ENCODE data around the gene AHRR. TPM values are rescaled to one million over a fixed set of nuclear protein-coding genes. Genes with fewer than 3 reads are reported as not detected.
"Not testable (repeated sequence)": the region's sequence is repeated elsewhere in the genome, so short reads cannot be mapped to it uniquely, and the experiment has no call there.

AHRR gene
- polyA plus RNA-seq, 3 donors, result 0.15 TPM; not detected in 1

DNA sequence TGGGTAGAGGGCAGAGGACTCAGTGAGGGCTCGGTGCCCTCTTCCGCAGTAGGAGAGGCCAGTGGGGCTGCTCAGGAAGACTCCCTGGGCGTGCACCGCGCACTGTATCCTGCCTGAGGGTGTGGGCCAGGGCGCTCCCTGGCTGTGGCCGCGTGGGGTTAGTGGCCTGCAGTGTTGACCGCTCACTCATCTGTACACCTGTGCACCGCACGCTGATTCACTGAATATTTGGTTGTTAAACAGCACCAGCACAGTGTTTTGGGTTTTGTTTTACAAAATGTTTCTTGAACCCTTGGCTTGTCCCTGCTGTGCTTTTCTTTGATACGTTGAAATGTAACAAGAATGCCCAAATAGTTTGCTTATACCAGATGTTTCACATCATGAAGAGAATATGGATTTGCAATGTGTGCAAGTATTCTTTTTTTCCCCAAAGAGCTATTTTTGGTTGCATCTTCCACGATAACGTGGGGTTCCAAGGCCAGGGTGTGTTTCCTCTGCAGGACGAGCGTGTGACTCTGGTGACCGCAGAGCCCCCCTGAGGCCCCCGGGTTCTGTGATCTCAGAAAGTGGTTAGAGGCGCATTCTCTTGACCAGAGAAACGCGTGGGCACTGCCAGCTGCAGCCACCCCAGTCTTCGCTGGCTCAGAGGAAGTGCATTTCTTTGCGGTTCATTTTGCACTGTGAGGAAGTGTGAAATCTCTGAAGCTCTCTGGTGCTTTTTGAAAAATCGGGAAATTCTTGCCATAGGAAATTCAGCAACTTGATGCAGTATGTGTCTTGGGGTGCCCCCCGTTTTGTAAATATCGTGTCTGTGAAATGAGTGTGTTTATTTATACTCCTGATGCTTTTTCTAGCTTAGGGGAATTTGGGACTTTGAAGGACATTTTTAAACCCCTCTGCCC, 46.9 kb downstream of the AHRR start:
- DNase-seq, result peak; percentile 32 to 90 (median 51)
- peak overlapping the region in 1 of 2 donors; percentile 66 for H3K27ac ChIP-seq (ENCODE audit: low read depth in 1 of 2, low read length in 2 of 2)
- H3K4me1 ChIP-seq (ENCODE audit: control insufficient read depth in 1 of 2, insufficient read depth in 2 of 2, low read length in 2 of 2), result peaks cover 13 to 31% of the 10 kb centered on the region in 2 donors
- Mint-ChIP-seq H3K36me3 (no peaks in the 10 kb centered on the region), H3K27ac (peak overlapping the region in 5 of 7 donors; percentile 14 to 89 (median 82)), H3K27me3 (ENCODE audit: low read depth in 3 of 3) (peaks cover 16 to 49% (median 25%) of the 10 kb centered on the region in 3 donors), H3K9me3 (peaks cover 0 to 18% (median 8%) of the 10 kb centered on the region in 7 donors), H3K4me3 (peak overlapping the region in 1 of 2 donors; percentile 82), H3K4me1 (peaks cover 12% of the 10 kb centered on the region)
- H3K36me3 ChIP-seq (replicated peaks in 1 of 2; ENCODE audit: control insufficient read depth in 1 of 2, insufficient read depth in 2 of 2, low read length in 2 of 2), result no peaks in the 10 kb centered on the region
- WGBS (ENCODE audit: insufficient coverage), result 43% methylated on average over 22 of the region's 26 CpGs
- no peak overlapping the region for H2AFZ ChIP-seq (ENCODE audit: insufficient read depth, low read depth, low read length, poor library complexity, severe bottlenecking)
- no peaks in the 10 kb centered on the region for H3K9me3 ChIP-seq (replicated peaks in 1 of 2; ENCODE audit: control insufficient read depth in 1 of 2, insufficient read depth in 1 of 2, low read length in 2 of 2)
- H3K4me3 ChIP-seq (replicated peaks in 1 of 3; ENCODE audit: low read depth in 2 of 3, low read length in 3 of 3), result no peak overlapping the region
- no peaks in the 10 kb centered on the region for H4K20me1 ChIP-seq (ENCODE audit: insufficient read depth, low read length)
- H3K79me2 ChIP-seq (ENCODE audit: insufficient read depth, low read length), result no peaks in the 10 kb centered on the region
- TF ChIP-seq CTCF (IDR thresholded peaks at IDR 0.05), result no peak
- intact Hi-C loops (cut with micrococcal nuclease), result no loop called here
- peak overlapping the region; percentile 16 for H3K4me2 ChIP-seq (replicated peaks; ENCODE audit: extremely low read depth, low read length, poor library complexity, severe bottlenecking)
- no peak overlapping the region for H3K9ac ChIP-seq (ENCODE audit: insufficient read depth, low read length, poor library complexity, severe bottlenecking)
- peaks cover 0 to 25% of the 10 kb centered on the region in 2 donors for H3K27me3 ChIP-seq (ENCODE audit: control insufficient read depth in 2 of 2, insufficient read depth in 2 of 2, low read length in 2 of 2)

DNA sequence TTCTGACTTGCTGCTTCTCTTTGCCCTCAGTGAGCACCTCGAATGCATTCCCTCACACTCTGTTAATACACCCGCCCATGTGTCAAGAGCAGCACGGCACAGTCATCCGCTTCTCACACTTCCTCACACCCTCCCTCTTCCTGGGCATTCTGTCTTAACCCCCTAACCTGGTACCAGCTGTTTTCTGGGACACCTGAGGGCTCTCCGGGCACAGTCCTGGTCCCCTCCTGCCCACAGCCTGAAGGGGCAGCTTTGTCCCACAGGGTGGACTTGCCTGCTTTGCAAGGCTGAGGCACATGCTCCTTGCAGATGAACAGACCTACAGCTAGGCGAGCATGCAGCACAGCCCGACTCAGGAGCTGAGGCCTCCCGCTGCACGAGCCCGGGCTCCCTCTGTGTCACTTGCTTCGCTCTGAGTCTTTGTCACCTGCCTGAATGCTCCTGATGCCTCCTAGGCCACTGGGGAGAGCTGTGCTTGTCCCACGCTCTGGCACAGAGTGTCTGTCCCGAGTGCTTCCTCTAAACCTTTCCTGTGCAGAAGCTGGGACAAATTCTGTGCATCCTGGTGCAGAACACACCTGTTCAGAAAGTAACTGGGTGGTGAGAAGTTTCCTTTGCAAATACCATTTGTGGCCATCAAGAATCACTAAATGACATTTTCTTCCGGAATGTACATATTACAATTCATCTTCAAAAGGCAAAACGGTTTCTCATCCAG, 47.8 kb downstream of the AHRR start:
- Mint-ChIP-seq H3K4me3 (peak overlapping the region in 1 of 2 donors; percentile 82), H3K27ac (peak overlapping the region in 5 of 7 donors; percentile 14 to 89 (median 82)), H3K9me3 (peaks cover 0 to 14% (median 7%) of the 10 kb centered on the region in 7 donors), H3K27me3 (ENCODE audit: low read depth in 3 of 3) (peaks cover 15 to 51% (median 27%) of the 10 kb centered on the region in 3 donors), H3K36me3 (no peaks in the 10 kb centered on the region), H3K4me1 (peaks cover 12% of the 10 kb centered on the region)
- 46% methylated on average over 13 of the region's 15 CpGs for WGBS (ENCODE audit: insufficient coverage)
- no peak for TF ChIP-seq CTCF (IDR thresholded peaks at IDR 0.05)
- Histone ChIP-seq H3K4me2 (replicated peaks; ENCODE audit: extremely low read depth, low read length, poor library complexity, severe bottlenecking) (peak overlapping the region; percentile 16), H2AFZ (ENCODE audit: insufficient read depth, low read depth, low read length, poor library complexity, severe bottlenecking) (no peak overlapping the region), H3K9ac (ENCODE audit: insufficient read depth, low read length, poor library complexity, severe bottlenecking) (no peak overlapping the region), H3K36me3 (replicated peaks in 1 of 2; ENCODE audit: control insufficient read depth in 1 of 2, insufficient read depth in 2 of 2, low read length in 2 of 2) (no peaks in the 10 kb centered on the region), H3K9me3 (replicated peaks in 1 of 2; ENCODE audit: control insufficient read depth in 1 of 2, insufficient read depth in 1 of 2, low read length in 2 of 2) (no peaks in the 10 kb centered on the region), H4K20me1 (ENCODE audit: insufficient read depth, low read length) (no peaks in the 10 kb centered on the region), H3K4me3 (replicated peaks in 1 of 3; ENCODE audit: low read depth in 2 of 3, low read length in 3 of 3) (no peak overlapping the region), H3K79me2 (ENCODE audit: insufficient read depth, low read length) (no peaks in the 10 kb centered on the region), H3K27me3 (ENCODE audit: control insufficient read depth in 2 of 2, insufficient read depth in 2 of 2, low read length in 2 of 2) (peaks cover 0 to 28% of the 10 kb centered on the region in 2 donors), H3K27ac (ENCODE audit: low read depth in 1 of 2, low read length in 2 of 2) (peak overlapping the region in 1 of 2 donors; percentile 66), H3K4me1 (ENCODE audit: control insufficient read depth in 1 of 2, insufficient read depth in 2 of 2, low read length in 2 of 2) (peaks cover 13 to 33% of the 10 kb centered on the region in 2 donors)
- peak in 2 of 3 donors; percentile 40 to 76 for DNase-seq
- intact Hi-C loops (cut with micrococcal nuclease), result no loop called here

DNA sequence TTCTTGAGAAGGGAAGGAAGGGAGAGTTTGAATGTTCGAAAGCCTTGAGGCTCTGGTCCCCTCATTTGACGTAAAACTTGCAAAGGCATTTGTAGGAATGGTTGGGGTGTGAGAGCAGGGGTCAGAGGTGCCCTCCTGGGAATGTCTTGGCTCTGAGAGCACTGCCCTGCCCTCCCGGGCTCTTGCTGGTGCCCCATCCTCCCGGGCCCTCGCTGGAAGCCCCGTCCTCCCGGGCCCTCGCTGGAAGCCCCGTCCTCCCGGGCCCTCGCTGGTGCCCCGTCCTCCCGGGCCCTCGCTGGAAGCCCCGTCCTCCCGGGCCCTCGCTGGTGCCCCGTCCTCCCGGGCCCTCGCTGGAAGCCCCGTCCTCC, 48.3 kb downstream of the AHRR start:
- H4K20me1 ChIP-seq (ENCODE audit: insufficient read depth, low read length); H3K79me2 ChIP-seq (ENCODE audit: insufficient read depth, low read length); H3K4me3 ChIP-seq (replicated peaks in 1 of 3; ENCODE audit: low read depth in 2 of 3, low read length in 3 of 3); H3K36me3 ChIP-seq (replicated peaks in 1 of 2; ENCODE audit: control insufficient read depth in 1 of 2, insufficient read depth in 2 of 2, low read length in 2 of 2); H3K9me3 ChIP-seq (replicated peaks in 1 of 2; ENCODE audit: control insufficient read depth in 1 of 2, insufficient read depth in 1 of 2, low read length in 2 of 2); H2AFZ ChIP-seq (ENCODE audit: insufficient read depth, low read depth, low read length, poor library complexity, severe bottlenecking); intact Hi-C loops (cut with micrococcal nuclease); H3K4me3 Mint-ChIP-seq; H3K9ac ChIP-seq (ENCODE audit: insufficient read depth, low read length, poor library complexity, severe bottlenecking); H3K9me3 Mint-ChIP-seq; H3K36me3 Mint-ChIP-seq; H3K4me2 ChIP-seq (replicated peaks; ENCODE audit: extremely low read depth, low read length, poor library complexity, severe bottlenecking); H3K27ac ChIP-seq (ENCODE audit: low read depth in 1 of 2, low read length in 2 of 2): not testable (repeated sequence)
- peak overlapping the region in 1 of 7 donors; percentile 89 for H3K27ac Mint-ChIP-seq
- whole genome bisulfite sequencing (ENCODE audit: insufficient coverage), result 87% methylated on average over 11 of the region's 21 CpGs
- peak in 1 of 3 donors; percentile 1 for DNase-seq
- H3K4me1 ChIP-seq (ENCODE audit: control insufficient read depth in 1 of 2, insufficient read depth in 2 of 2, low read length in 2 of 2), result peaks cover 13 to 36% of the 10 kb centered on the region in 2 donors
- H3K27me3 Mint-ChIP-seq (ENCODE audit: low read depth in 3 of 3), result peaks cover 20 to 56% (median 31%) of the 10 kb centered on the region in 3 donors
- peaks cover 12% of the 10 kb centered on the region for H3K4me1 Mint-ChIP-seq
- peaks cover 0 to 34% of the 10 kb centered on the region in 2 donors for H3K27me3 ChIP-seq (ENCODE audit: control insufficient read depth in 2 of 2, insufficient read depth in 2 of 2, low read length in 2 of 2)
